A673 (cell line): ENCODE data around the gene HEMGN. TPM values are rescaled to one million over a fixed set of nuclear protein-coding genes. Genes with fewer than 3 reads are reported as not detected.
"Not testable (repeated sequence)": the region's sequence is repeated elsewhere in the genome, so short reads cannot be mapped to it uniquely, and the experiment has no call there.

Experiments
- BruUV-seq: library from RNA; stranded (reverse); fragments of 400-500 nt; replicated peaks from 2 replicates; lab custom pipeline; 2021; lab: Mats Ljungman, UMichigan
- CTCF ChIA-PET: fragments of 300-600 bp; sonication (Branson Sonifier 250); formaldehyde crosslinking; loops from one replicate; lab custom pipeline; 2022; ENCODE audit warnings: antibody characterized with exemption; lab: Charles Lee
- POLR2A ChIA-PET: fragments of 300-600 bp; sonication (Branson Sonifier 250); formaldehyde crosslinking; loops from one replicate; lab custom pipeline; 2022; ENCODE audit warnings: antibody characterized with exemption; ENCODE audit not compliant: low non-redundant PET; lab: Charles Lee
- DNase-seq: peaks from one replicate; pipeline ENCODE4 v3.0.0-alpha.2; 2015; ENCODE audit warnings: low spot score
- H3K27ac ChIP-seq: fragments of 200-600 bp; sonication (generic); 2 replicates; pipeline ENCODE4 v1.5.1; 2016; ENCODE audit warnings: mixed run types, low read depth, mild to moderate bottlenecking, mixed read lengths, antibody characterized with exemption, low read length; ENCODE audit not compliant: poor library complexity, severe bottlenecking
- H3K27me3 ChIP-seq: fragments of 200-600 bp; sonication (generic); replicated peaks from 2 replicates; pipeline ENCODE4 v1.6.1; 2017; ENCODE audit warnings: mixed run types, low read depth, mild to moderate bottlenecking, mixed read lengths, antibody characterized with exemption, low read length; ENCODE audit not compliant: insufficient read depth, poor library complexity
- H3K36me3 ChIP-seq: fragments of 200-600 bp; sonication (generic); 2 replicates; pipeline ENCODE4 v1.6.1; 2016; ENCODE audit warnings: mixed run types, mild to moderate bottlenecking, mixed read lengths, antibody characterized with exemption, low read length; ENCODE audit not compliant: insufficient read depth, poor library complexity, severe bottlenecking
- H3K4me1 ChIP-seq: fragments of 200-600 bp; sonication (generic); 2 replicates; pipeline ENCODE4 v1.6.1; 2017; ENCODE audit warnings: mixed run types, mild to moderate bottlenecking, mixed read lengths, antibody characterized with exemption, low read length; ENCODE audit not compliant: insufficient read depth, poor library complexity, severe bottlenecking
- H3K4me3 ChIP-seq: fragments of 200-600 bp; sonication (generic); 2 replicates; pipeline ENCODE4 v1.5.1; 2016; ENCODE audit warnings: low read depth, mixed run types, mild to moderate bottlenecking, mixed read lengths, low read length; ENCODE audit not compliant: poor library complexity, severe bottlenecking
- H3K9me3 ChIP-seq: fragments of 200-600 bp; sonication (generic); 2 replicates; pipeline ENCODE4 v1.6.1; 2016; ENCODE audit warnings: mixed run types, low read depth, mild to moderate bottlenecking, mixed read lengths, antibody characterized with exemption, low read length; ENCODE audit not compliant: poor library complexity, severe bottlenecking
- CTCF ChIP-seq: fragments of 300-800, 200-600 bp; sonication (generic); conservative IDR thresholded peaks from 2 replicates; pipeline ENCODE4 v1.5.1; 2017; ENCODE audit warnings: low read depth, mild to moderate bottlenecking, antibody characterized with exemption, low read length, moderate library complexity, mixed read lengths
- EZH2 ChIP-seq: fragments of 200-600 bp; sonication (generic); IDR thresholded peaks from 2 replicates; pipeline ENCODE4 v1.6.1; 2017; ENCODE audit warnings: borderline replicate concordance, low read depth, mild to moderate bottlenecking, mixed read lengths, antibody characterized with exemption, low read length; ENCODE audit not compliant: poor library complexity, severe bottlenecking
- intact Hi-C: fragments of 100-400 bp; cut with micrococcal nuclease; formaldehyde crosslinking; loops from one replicate; pipeline ENCODE4 v1.10.0; 2022; ENCODE audit not compliant: unreplicated experiment
- total RNA-seq: library from RNA; stranded (reverse); gene quantifications from 2 replicates; pipeline ENCODE4 v1.2.3, GENCODE V29; 2021

The HEMGN gene
- total RNA-seq, 1 experiment from 2014 or later = not detected

- CTCF ChIA-PET, POLR2A ChIA-PET, intact Hi-C loops: not testable (repeated sequence)
Observed at GRCh38 chr9:97945470-97945869, 7.5 kb upstream of the HEMGN start.

GRCh38 chr9:97944612-97945011, 6.6 kb upstream of the HEMGN start:
- BruUV-seq = no TSS peak
- no peak for DNase-seq
- intact Hi-C loops = no loop called here
- no peaks in the 10 kb centered on the region for H3K36me3 ChIP-seq
- POLR2A ChIA-PET = interaction anchor here (0.6 kb wide), 1 partner anchor 694 kb away, joined by 3 read pairs; no protein-coding TSS in a partner anchor
- H3K4me3 ChIP-seq = no peak overlapping the region
- no peaks in the 10 kb centered on the region for H3K4me1 ChIP-seq
- CTCF ChIA-PET = interaction anchor here (1.1 kb wide), 1 partner anchor 831 kb away, joined by 4 read pairs; no protein-coding TSS in a partner anchor
- no peaks in the 10 kb centered on the region for H3K9me3 ChIP-seq
- H3K27ac ChIP-seq = no peak overlapping the region
- H3K27me3 ChIP-seq = peaks cover 53% of the 10 kb centered on the region
- TF ChIP-seq EZH2 (no peak), CTCF (no peak)

More at GRCh38 chr9:97945470-97945869, 7.5 kb upstream of the HEMGN start:
- peaks cover 47% of the 10 kb centered on the region for H3K27me3 ChIP-seq
- not testable (repeated sequence) for H3K9me3 ChIP-seq, DNase-seq, H3K4me3 ChIP-seq, H3K27ac ChIP-seq, H3K36me3 ChIP-seq, BruUV-seq, H3K4me1 ChIP-seq

GRCh38 chr9:97943308-97943855, 5.4 kb upstream of the HEMGN start:
- H3K4me3 ChIP-seq = no peak overlapping the region
- POLR2A ChIA-PET = no interaction called here
- H3K36me3 ChIP-seq = no peaks in the 10 kb centered on the region
- CTCF ChIA-PET = interaction anchor here (1.1 kb wide), 1 partner anchor 832 kb away, joined by 4 read pairs; no protein-coding TSS in a partner anchor
- H3K27ac ChIP-seq = no peak overlapping the region
- BruUV-seq = no TSS peak
- intact Hi-C loops = no loop called here
- TF ChIP-seq EZH2 (no peak), CTCF (no peak)
- no peak for DNase-seq
- peaks cover 65% of the 10 kb centered on the region for H3K27me3 ChIP-seq
- H3K4me1 ChIP-seq = no peaks in the 10 kb centered on the region
- no peaks in the 10 kb centered on the region for H3K9me3 ChIP-seq

DNA sequence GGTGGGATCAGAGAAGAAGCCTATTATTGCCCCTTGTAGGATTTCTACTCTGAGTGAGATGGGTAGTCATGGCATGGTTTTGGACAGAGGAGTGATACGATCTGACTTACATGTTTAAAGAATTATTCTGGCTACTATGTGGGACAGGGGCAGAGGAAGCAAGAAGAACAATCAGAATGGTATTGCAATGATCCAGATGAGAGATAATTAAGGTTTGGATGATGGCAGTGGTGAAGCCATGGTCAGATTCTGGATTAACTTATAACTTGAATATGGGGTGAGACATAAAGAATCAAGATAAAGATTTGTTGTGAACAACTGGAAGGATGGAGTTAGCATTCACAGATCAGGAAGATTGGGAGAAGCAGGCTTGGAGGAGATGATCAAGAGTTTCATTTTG, 3.4 kb upstream of the HEMGN start:
- Histone ChIP-seq H3K27ac (no peak overlapping the region), H3K9me3 (no peaks in the 10 kb centered on the region), H3K27me3 (peaks cover 86% of the 10 kb centered on the region), H3K4me1 (no peaks in the 10 kb centered on the region), H3K4me3 (no peak overlapping the region), H3K36me3 (no peaks in the 10 kb centered on the region)
- intact Hi-C loops = no loop called here
- TF ChIP-seq EZH2 (no peak), CTCF (no peak)
- CTCF ChIA-PET = interaction anchor here (0.6 kb wide), 1 partner anchor 74 kb away, joined by 6 read pairs; no protein-coding TSS in a partner anchor
- POLR2A ChIA-PET = no interaction called here
- DNase-seq = no peak
- no TSS peak for BruUV-seq
